Liver (tissue), 3 donors: Measurements from ENCODE around the gene PLIN1.

ENCODE experiments used
- CTCF ChIP-seq: fragments of 150-350 bp; IDR thresholded peaks from 2 replicates; pipeline ENCODE4 v1.5.1; 2017; ENCODE audit warnings: improper control_type of control experiment, low read depth, low read length; ENCODE audit not compliant: missing input control
- FOXA2 ChIP-seq: IDR thresholded peaks from 2 replicates; pipeline ENCODE4 v1.6.1; 2016; ENCODE audit warnings: antibody characterized with exemption
- GABPA ChIP-seq, 2 donors: IDR thresholded peaks in 1 of 2; conservative IDR thresholded peaks in 1 of 2; 2 replicates each; pipeline ENCODE4 v1.6.1; 2016; ENCODE audit warnings: antibody characterized with exemption in 2 of 2, mild to moderate bottlenecking in 1 of 2, moderate library complexity in 1 of 2
- MAX ChIP-seq: IDR thresholded peaks from 2 replicates; pipeline ENCODE4 v1.6.1; 2016; ENCODE audit warnings: antibody characterized with exemption
- NR2F2 ChIP-seq: IDR thresholded peaks from 2 replicates; pipeline ENCODE4 v1.6.1; 2016; ENCODE audit warnings: antibody characterized with exemption
- RAD21 ChIP-seq, 2 donors: IDR thresholded peaks; 2 replicates each; pipeline ENCODE4 v1.6.1; 2016; ENCODE audit warnings: antibody characterized with exemption in 2 of 2, mild to moderate bottlenecking in 2 of 2
- REST ChIP-seq: IDR thresholded peaks from 2 replicates; pipeline ENCODE4 v1.6.1; 2016; ENCODE audit warnings: antibody characterized with exemption, mild to moderate bottlenecking
- RXRA ChIP-seq, 2 donors: IDR thresholded peaks; 2 replicates each; pipeline ENCODE4 v1.6.1; 2017 to 2018; ENCODE audit warnings: antibody characterized with exemption in 2 of 2, mild to moderate bottlenecking in 1 of 2
- TAF1 ChIP-seq: conservative IDR thresholded peaks from 2 replicates; pipeline ENCODE4 v1.6.1; 2016; ENCODE audit warnings: antibody characterized with exemption, mild to moderate bottlenecking
- donor health status: healthy.
- donor health status: healthy.

GRCh38 chr15:89673165-89673512, 6.0 kb downstream of the PLIN1 start:
- no peak for TF ChIP-seq MAX
- peak; percentile 25 for TF ChIP-seq CTCF
- no peak for TF ChIP-seq NR2F2
- no peak for TF ChIP-seq REST
- no peak for TF ChIP-seq GABPA (IDR thresholded peaks at IDR 0.05 in 1 of 2, conservative IDR thresholded peaks at IDR 0.05 in 1 of 2)
- TF ChIP-seq TAF1, result no peak
- peak in 1 of 2 donors; percentile 39 for TF ChIP-seq RAD21 (IDR thresholded peaks at IDR 0.05)
- no peak for TF ChIP-seq RXRA (IDR thresholded peaks at IDR 0.05)
- TF ChIP-seq FOXA2, result no peak
